DMS53 (cell line): ENCODE results near the gene ACBD6.
"Not testable (repeated sequence)": the region's sequence is repeated elsewhere in the genome, so short reads cannot be mapped to it uniquely, and the experiment has no call there.

Source experiments
- DNase-seq: peaks from one replicate; lab custom pipeline; 2025; lab: John Stamatoyannopoulos, UW

Gene ACBD6

GRCh38 chr1:180502361-180503279 lies at the start of gene ACBD6:
Gene ACBD6, minus strand, starts transcription at chr1:180502577. Its CDS starts 311 bp downstream, at chr1:180502266.
- DNase-seq = peak; percentile 96

- DNase-seq = no peak
Observed at GRCh38 chr1:180551997-180552396, 49.6 kb upstream of the ACBD6 start.

- no peak for DNase-seq
Observed at GRCh38 chr1:180550241-180550640, 47.9 kb upstream of the ACBD6 start.

DNA sequence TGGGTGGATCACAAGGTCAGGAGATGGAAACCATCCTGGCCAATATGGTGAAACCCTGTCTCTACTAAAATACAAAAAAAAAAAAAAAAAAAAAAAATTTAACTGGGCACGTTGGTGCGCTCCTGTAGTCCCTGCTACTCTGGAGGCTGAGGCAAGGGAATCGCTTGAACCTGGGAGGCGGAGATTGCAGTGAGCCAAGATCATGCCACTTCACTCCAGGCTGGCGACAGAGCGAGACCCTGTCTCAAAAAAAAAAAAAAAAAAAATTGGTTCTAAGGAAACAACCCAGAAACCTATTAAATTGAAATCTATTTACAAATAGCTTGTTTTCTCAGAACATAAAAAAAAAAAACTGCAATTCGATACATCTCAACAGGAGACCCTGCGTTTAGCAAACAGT lies 47.4 kb upstream of the ACBD6 start:
- not testable (repeated sequence) for DNase-seq

DNA sequence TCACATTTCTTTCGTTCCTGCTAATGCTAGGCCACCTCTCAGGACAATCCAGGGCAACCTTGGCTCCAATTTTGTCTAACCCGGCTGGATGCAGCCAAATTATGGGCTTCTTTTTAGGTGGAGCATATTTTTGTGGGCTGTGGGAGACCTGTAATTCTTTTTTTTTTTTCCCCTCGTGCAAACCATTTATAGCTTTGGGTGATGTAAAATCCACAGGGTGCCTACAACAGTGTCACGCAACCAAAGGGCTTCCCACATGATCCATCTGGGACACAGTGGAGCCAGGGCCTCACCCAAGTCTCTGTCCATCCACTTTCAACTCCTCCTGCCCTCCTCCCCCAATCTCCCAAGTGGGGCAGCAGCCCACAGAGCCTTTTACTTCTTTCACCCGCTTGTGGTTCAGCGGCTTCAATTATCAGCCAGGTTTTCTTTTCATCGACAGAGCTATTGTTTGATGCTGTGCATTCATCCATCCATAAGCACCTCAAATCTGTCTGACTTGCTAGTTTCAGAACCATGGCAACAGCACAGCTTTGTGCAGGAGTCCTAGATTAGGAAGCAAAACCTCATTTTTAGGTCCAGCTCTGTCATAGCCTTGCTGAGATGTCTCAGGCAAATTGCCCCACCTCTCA lies 46.4 kb upstream of the ACBD6 start:
- peak; percentile 13 for DNase-seq

DNA sequence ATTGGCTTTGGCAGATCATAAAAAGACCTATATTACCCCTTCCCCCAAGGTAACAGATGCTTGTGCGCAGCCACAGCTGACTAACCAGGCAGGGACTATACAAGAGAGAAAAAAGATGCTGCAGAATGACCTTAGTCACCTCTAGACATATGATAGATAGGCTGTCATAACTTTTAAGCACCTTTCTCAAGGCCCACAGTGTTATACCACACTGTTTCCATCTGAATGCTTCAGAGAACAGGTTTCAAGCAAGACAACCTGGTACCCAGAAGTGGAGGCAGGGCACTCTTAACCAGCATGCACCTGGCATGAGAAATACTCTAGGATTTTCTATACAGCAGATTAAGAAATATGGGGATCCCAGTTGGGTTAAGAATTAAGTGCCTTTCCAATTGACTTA lies 43.6 kb upstream of the ACBD6 start:
- DNase-seq = no peak

DNA sequence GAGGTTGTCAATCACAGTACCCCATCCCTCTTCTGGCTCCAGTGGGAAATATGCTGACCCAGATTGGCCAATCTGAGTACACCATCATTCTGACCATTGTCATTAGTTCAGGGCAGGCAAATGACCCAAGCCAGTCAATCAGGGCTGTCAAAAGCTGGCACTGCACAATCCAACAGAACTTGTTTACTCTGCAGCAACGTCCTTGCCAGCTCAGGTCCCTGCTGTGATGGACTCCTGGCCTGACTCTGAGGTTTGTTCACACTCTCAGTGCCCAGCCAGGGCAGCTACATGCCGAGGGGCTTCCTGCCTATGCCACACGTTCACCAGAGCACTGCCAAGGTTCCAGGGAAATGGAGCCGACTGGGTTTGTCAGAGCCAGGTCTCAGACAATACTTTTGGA lies 41.7 kb upstream of the ACBD6 start:
- no peak for DNase-seq

GRCh38 chr1:180542838-180543145 lies 40.4 kb upstream of the ACBD6 start:
- no peak for DNase-seq

GRCh38 chr1:180542113-180542837 lies 39.9 kb upstream of the ACBD6 start:
- no peak for DNase-seq

DNA sequence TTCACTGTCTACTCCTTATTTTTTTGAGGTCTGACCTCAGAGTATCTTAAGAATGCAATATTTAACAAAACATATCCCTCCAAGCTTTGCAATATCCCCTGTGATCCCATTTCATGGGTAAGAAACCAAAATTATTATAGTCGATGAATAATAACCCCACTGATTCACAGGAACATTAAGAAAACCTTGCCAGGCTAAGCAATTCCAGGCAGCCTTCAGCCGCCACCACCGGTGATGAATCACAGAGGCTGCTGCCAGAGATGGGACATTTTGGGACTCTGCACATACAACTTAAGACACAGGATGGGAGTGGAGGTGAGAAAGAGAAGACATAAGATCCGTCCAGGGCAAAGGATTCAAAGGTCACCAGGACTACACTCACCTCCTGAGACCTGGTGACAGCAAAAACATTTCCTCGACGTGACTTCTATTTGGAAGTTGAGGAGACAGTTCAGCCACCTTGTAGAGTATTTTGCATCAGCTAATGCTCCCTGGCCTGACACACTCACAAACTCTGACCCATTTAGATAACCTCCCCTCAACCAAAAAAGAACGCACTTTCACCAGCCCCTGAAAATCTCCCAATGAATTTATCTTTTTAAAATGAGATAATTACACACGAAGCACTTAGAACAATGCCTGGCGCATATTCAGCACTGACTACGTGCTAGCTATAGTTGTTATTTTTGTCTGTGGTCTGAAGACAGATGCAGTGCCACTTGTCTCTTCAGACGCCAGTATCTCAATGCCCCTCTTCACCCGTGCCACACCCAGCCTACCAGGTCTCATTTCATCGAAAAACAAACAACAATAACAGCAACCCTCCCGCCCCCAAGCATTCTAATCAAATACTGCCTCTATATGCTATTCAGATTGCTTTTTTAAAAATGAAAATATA lies 38.6 kb upstream of the ACBD6 start:
- no peak for DNase-seq

GRCh38 chr1:180539136-180539535 lies 36.8 kb upstream of the ACBD6 start:
- DNase-seq = no peak

- no peak for DNase-seq
Observed at GRCh38 chr1:180536821-180537372, 34.5 kb upstream of the ACBD6 start.

GRCh38 chr1:180535418-180535999 lies 33.1 kb upstream of the ACBD6 start:
- no peak for DNase-seq

DNA sequence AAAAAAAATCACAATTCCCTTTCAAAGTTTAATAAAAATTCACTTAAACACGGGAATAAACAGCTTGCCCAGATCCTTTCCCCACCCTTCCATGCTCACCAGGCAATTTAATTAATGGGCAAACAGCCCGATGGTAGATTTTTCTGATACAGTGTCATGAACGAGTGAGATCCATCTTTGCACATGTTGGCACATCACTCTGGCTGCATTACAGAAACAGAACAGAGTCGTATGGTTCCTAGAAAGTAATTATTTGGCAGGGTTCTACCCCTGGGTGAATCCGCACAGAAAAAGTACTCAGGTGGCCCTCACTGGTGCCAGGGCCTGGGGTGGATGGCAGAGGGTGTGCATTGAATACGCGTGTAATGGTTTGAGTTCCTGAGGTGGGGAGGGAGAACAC lies 31.8 kb upstream of the ACBD6 start:
- DNase-seq = no peak

DNA sequence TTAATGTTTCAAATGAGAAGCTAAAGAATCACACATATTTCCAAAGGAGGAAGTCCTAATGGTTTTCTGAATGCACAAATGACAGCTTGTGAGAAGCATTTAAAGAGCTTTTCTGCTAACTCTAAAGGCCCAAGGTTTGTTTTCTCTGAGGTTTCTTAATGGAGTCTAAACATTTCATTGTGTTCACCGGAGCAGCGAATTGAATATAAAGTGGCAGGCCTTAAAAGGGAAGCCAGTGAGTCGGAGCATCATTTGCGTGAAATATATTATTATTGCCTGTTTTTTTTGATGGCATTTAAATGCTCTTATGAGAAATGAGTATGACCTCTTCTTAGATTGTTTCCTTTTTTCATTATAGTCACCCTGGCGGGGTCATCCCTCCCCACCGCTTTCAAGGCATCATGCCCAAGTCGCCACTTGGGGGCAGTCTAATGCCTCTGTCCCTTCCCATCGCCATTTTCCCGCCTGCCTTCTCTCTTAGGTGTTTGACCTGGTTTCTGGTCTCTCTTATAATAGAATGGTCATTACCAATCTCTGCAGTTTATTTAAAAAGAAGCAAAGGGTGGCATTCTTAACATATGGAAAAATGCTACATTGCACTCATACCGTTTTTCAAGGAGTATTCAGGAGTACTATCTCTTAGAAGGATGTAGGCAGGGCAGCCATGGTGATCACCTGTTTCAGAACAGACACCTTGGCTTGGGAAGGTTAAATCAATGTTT lies 31.1 kb upstream of the ACBD6 start:
- peak; percentile 90 for DNase-seq

- DNase-seq = no peak
Observed at GRCh38 chr1:180532854-180533253, 30.5 kb upstream of the ACBD6 start.

GRCh38 chr1:180530501-180530900 lies 28.1 kb upstream of the ACBD6 start:
- peak; percentile 58 for DNase-seq

- no peak for DNase-seq
Observed at GRCh38 chr1:180528868-180529470, 26.6 kb upstream of the ACBD6 start.

DNA sequence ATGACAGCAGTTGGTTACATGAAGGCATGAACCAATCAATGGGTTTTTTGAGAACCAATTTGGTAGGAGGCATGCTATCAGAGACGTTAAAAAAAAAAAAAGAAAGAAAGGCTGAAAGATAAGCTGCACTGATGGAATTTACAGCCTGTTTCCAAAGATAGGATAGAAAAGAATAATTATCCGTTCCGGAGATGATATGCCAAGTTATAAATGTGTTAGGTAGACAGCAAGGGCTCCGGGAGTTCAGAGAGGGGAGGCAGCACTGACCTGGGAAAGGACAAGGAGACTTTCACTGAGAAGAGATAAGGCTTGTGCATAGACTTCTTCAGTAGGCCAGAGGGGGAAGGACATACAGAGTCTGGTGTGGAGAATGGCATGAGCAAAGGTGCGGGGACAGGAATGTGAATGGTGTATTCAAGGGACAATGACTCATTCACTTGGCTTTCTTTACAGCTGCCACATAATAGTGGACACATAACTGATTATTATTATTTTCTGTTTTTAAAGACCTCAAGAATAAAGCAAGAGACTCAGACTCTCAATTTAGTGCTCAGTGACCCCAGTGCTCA lies 24.8 kb upstream of the ACBD6 start:
- peak; percentile 25 for DNase-seq

DNA sequence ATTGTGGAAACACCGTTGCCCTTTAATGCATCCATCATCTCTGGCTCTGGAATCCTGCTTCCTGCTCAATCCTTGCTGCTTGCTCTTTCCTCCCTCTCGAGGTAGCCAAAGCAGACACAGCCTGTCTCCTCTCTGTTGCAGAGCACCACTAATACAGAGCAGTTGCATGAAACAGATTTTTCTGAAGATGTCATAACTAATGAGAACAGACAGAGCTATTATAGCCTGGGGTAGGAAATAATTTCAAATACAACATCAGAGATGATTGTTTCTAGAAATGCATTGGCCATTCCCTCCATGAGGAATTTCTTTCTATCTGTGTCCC lies 23.3 kb upstream of the ACBD6 start:
- DNase-seq = no peak
